Activated CD4-positive, CD25-positive, alpha-beta regulatory T cell (primary cell): ENCODE results near the gene POLE.
A peak's percentile ranks its signal among the peaks of the same experiment; 100 is the strongest.

Experiments
- DNase-seq, 4 experiments: peaks; one replicate each; lab custom pipeline; 2025; lab: John Stamatoyannopoulos, UW

The POLE gene, protein sequence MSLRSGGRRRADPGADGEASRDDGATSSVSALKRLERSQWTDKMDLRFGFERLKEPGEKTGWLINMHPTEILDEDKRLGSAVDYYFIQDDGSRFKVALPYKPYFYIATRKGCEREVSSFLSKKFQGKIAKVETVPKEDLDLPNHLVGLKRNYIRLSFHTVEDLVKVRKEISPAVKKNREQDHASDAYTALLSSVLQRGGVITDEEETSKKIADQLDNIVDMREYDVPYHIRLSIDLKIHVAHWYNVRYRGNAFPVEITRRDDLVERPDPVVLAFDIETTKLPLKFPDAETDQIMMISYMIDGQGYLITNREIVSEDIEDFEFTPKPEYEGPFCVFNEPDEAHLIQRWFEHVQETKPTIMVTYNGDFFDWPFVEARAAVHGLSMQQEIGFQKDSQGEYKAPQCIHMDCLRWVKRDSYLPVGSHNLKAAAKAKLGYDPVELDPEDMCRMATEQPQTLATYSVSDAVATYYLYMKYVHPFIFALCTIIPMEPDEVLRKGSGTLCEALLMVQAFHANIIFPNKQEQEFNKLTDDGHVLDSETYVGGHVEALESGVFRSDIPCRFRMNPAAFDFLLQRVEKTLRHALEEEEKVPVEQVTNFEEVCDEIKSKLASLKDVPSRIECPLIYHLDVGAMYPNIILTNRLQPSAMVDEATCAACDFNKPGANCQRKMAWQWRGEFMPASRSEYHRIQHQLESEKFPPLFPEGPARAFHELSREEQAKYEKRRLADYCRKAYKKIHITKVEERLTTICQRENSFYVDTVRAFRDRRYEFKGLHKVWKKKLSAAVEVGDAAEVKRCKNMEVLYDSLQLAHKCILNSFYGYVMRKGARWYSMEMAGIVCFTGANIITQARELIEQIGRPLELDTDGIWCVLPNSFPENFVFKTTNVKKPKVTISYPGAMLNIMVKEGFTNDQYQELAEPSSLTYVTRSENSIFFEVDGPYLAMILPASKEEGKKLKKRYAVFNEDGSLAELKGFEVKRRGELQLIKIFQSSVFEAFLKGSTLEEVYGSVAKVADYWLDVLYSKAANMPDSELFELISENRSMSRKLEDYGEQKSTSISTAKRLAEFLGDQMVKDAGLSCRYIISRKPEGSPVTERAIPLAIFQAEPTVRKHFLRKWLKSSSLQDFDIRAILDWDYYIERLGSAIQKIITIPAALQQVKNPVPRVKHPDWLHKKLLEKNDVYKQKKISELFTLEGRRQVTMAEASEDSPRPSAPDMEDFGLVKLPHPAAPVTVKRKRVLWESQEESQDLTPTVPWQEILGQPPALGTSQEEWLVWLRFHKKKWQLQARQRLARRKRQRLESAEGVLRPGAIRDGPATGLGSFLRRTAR (N-terminal part only)

DNA sequence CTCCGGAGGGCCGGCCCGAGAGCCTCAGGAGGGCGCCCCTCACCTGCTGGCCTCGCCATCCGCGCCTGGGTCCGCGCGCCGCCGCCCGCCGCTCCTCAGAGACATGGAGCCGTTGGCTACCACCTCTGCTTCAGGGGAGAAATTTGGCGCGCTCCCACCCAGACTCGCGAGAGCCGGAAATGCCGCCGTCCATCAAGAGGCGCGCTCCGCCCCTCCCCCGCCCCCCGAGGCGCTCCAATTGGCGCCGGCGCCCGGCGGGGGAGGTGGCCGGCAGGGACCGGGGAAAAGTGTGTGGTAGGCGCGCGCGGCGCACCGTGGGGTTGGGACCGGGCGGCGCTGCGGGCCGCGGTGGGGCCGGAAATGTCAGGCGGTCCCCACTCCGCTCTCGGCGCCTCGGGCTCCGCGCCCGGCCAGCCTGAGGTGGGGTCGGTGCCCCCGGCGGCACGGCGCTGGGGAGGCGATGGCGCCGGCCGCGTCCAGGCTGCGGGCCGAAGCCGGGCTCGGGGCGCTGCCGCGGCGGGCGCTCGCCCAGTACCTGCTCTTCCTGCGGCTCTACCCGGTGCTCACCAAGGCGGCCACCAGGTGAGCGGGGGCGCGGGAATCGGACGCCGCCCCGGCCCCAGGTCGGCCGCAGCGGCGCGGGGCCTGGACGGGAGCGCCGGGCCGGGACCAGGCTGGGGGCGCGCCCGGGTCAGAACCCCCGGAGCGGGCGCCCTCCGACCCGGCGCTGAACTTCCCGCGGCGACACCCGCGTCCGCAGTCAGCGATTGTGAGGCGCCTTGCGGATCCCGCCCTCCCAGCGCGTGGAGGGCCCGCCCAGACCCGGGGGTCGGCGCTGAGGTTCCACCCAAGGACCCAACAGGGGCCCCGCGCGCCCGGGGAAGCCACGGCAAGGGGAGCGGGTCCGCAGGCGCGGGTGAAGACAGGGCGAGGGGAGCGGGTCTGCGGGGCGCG is at the start of gene POLE, which contains the start of gene PXMP2:
TSS of gene POLE (minus strand) at position 132 of the 954 bp plus-strand sequence. CDS start at position 105, 27 bp downstream.
TSS of gene PXMP2 (plus strand) at position 377 of the 954 bp plus-strand sequence. CDS start at position 461, 84 bp downstream.
- DNase-seq, result peak; percentile 89 to 96 (median 92)

DNA sequence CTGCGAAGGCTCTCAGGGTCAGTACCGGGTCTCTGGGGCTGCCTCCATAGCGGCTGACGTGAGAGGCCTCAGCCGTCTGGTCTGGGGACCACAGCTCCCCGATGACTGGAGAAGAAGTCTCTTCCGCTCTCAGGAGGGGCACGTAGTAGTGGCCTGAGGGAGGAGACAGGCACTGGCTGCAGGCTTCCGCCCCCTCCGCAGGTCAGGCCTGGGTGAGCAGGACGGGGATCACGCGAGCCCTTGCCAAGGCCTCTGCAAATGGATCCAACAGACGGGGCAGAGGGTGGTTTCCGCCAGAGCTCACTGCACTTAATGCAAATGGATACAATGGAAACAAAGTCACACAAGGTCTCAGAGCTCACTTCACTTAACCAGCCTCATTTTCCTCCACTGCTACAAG is 49.8 kb upstream of the POLE start:
- DNase-seq, result no peak

DNA sequence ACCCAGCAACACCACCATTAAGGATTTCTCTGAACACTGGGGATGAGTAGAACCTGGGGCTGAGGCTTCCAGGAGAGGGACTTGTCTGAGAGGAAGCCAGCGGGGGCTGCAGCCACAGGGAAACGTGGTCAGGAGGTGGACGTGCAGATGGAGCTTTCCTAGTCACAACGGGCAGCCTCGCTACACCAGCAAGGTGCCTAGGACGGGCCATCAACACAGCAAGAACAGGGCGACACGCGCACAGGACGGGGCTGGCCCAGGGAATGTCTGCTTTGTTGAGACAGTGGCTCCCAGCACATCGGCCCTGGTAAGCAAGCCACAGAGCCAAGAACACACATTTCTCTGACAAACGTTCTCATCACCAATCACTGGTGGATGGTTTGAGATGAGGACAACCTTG is 49.2 kb upstream of the POLE start:
- no peak for DNase-seq

DNA sequence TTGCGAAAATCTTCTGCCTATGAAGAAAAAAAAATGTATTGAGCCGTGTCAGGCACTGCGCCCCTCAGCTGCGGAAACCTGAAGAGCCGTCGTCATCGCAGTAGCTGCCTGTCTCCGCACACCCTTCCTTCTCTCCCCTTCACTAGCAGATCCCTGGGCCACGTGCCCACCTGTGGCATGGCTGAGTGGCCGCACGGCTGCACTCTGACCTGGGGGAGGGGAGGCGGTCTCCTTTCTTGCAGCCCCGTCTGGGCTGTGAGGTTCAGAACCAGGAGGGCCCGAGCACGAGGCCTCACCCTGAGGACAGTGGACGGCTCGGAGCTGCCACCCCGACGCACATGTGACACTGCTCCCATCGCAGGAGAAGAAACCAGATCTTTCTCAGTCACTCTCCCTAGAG is 48.4 kb upstream of the POLE start:
- no peak for DNase-seq

DNA sequence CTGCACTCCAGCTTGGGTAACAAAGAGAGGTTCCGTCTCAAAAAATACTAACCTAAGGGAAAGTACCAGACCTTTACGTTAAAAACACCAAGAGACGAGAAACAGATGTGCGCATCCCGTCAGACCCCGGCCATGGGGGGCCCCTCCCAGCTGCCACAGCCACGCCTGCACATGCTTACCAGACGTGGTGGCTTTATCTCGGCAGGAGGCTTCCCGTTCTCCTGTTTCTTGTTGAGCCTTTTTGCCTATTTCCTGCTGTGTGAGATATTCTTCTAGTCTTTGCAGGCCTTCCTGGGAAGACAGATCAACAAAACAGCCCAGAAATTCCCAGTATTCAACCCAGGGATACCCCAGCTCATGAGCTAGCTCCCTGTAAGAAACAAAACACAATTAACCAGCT is 47.1 kb upstream of the POLE start:
- no peak for DNase-seq

DNA sequence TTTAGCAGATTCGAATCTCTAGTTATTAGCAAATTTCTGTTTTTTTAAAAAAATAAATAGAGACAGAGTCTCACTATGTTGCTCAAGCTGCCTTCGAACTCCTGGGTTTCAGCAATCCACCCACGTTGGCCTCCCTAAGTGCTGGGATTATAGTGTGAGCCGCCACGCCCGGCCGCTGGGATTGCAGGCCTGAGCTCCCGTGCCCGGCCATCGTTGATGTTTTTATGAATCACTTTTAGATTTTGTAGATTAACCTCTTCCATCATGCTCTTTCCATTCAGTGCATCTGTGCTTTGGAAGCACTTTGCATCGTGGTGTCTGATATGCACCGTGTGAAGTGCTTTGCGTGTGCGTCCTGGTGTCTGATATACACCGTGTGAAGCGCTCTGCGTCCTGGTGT is 44.4 kb upstream of the POLE start:
- DNase-seq, result no peak

DNA sequence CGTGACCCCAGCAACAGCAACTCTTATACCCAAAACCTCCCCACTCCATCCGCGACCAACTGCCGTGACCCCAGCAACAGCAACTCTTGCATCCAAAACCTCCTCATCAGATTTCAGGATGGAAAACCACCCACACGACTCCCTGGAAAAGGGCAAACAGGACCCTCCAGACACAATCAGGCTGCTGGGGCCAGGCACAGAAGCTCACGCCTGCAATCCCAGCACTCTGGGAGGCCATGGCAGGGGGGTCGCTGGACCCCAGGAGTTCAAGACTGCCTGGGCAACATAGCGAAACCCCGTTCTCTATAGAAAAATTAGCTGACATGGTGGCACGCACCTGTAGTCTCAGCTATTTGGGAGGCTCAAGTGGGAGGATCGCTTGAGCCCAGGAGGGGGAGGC is 43.2 kb upstream of the POLE start:
- DNase-seq, result no peak

DNA sequence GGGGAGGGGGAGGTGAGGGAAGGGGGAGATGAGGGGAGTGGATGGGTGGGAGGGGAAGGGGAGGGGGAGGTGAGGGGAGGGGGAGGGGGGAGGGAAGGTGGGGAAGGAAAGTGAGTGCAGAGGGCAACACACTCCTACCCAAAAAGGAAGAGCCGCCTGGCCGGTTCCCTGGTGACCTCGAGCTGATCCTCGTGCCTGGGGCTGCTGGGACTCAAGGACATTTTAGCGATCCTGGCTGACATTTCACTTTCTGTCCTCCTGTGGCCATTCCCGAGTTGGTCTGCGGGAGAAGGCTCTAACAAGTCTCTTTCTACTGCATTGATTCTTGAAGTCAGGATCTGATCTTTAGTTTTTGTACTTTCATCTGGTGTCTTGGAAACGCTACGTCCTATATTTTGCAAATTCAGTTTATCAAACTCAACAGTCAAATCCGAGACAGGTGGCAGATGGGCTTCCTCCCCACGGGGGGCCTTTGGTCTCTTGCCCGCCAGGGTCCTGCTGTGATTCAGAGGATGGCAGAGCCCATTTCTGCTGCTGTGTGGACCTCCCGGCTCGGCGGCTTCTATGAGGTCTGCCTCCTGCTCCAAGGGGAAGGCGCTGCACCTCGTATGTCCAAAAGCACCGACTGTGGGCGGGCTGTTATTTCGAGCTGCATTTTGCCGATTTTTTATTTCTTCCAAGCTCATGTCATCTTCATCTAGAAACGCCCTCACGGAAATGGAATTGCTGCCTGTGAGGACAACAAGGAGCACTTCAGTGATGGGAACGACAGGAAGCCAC is 42.6 kb upstream of the POLE start:
- DNase-seq, result no peak

DNA sequence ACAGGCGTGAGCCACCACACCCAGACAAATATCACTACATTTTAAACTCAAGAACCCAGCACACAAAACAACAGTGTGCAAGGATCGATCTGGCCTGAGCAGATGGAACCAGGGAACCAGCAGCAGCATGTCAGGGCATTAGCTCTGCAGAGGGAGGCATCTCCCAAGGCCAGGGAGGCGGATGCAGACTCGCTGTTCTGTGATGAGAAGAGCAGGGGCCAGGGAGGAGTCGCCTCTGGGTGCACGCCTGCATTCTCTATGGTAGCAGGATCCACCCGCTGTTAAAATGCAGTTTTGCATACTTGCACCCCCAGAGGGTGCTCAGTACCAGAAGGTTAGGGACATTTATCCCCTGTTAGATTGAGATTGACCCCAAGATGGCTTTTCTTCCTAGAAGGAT is 41.4 kb upstream of the POLE start:
- no peak for DNase-seq

DNA sequence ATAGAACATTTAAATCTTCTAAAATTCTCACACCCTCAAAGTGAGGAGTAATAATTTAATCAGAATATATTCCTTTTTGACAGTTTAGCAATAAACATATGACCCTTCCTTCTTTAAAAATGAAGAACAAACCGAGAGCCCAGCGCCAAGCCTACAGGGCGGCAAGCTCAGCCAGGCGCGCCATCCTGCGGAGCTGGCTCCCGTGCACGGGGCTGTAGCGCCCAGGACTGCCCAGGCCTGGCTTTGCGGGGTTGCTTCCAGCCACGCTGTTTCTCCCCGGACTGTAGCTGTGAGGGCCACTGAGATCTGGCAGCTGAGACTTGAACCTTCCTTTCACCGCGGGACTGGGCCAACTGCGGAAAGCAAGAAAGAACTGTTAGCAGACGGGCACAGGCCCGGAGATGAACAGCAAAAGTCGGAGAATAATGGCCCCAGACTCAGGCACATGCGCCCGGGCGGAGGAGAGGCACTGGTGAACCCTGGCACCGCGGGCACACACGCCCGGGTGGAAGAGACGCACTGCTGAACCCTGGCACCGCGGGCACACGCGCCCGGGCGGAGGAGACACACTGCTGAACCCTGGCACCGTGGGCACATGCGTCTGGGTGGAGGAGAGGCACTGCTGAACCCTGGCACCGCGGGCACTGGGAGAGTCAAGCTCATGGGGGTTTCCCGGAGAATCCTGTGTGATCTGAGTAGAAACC is 40.1 kb upstream of the POLE start:
- DNase-seq, result no peak

DNA sequence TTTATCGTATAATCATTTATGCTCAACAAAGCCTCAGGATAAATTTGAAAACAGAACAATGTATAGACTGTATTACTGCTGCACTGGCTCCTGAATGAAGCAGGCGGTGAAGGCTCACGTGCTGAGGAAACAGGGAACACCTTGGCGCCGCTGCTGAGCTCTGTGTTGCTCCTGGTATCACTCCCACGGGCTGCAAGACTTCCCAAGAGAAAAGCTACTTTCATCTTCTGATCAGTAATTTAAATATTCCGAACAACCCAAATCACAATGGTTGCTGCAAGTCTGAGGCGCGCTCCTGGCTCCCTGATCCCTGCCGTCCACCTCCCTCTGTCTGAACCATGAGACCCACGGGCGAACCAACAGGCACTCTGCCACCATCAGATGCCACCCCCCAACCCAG is 39.2 kb upstream of the POLE start:
- DNase-seq, result no peak

DNA sequence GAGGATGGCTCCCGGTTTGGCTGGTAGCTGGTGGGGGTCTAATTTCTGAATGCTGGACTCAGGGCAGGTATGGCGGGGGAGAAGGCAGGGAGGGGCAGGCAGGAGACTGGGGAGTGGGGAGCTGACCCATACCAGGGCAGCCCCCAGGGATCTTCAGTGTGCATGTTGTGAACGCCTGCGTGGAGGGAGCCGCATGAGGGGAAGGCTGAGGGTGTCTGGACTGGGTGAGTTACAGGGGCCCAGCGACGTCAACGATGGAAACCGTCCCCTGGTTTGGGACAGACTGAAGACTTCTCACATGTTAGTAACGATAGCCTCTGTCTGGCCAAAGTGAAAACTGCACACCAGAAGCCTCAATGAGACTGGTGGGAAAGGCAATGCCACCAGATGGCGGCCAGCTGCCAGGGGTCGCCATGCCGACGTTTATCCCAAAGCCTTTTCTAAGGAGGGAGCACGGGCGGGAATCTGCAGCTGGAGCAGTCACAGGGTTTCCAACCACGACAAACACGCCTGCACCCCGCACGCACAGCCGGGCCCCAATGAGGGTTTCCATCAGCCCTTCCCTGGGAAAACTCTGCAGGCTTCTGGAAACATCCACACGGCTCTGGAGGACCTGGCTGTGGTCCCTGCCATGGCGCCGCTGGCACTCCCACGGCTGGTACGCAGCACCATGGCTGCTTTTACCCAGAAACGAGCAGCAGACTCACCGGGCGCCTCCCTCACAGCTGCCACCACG is 37.5 kb upstream of the POLE start:
- no peak for DNase-seq

DNA sequence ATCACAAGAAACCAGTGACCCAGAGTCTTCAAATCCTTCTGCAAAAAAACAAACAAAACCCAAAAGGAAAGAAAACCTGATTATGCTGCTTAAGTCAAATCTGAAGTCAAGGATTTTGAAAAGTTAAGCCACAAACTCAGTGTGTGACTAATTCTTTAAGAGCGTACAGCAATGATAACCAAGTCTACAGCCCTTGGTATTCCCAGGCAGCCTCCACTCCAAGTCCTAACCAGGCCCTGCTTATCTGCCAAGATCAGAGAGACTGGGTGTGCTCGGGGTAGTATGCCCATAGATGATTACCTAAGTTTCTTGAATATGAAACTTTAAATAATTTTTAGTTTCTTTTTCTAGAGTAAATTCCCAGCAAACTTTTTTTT is 36.6 kb upstream of the POLE start:
- no peak for DNase-seq

DNA sequence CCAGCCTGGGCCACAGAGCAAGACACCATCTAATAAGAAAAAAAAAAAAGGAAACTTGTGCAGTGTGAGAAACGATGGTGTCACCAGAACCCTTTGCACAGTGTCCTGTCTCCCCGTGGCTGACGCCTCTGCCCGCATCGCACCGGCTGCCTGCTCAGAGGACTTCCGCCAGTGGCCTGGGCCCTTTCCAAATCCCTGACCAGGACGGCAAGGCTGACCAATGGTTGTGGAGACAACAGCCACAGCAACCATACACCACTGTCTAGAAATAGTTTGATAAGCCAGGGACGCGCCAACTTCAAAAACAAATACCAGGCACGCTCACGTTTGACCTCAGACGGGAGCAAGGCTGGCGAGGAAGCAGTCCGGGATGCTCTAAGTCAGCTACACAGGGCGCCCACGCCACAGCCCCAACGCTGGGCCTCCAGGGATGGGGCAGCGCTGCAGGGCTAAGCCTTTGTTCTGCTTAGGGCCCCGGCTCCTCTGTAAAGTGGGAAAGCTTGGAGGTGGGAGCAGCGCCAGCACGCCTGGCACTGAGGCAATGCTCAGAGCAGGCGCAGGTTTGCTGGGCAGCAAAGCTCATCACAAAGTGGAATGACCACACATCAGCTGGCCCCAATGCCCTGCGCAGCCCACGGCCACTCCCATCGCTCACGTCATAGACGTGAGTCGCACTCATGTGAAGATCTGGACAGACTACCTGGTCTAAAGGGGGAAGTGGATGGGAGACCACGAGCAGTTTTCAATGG is 36.0 kb upstream of the POLE start:
- no peak for DNase-seq

DNA sequence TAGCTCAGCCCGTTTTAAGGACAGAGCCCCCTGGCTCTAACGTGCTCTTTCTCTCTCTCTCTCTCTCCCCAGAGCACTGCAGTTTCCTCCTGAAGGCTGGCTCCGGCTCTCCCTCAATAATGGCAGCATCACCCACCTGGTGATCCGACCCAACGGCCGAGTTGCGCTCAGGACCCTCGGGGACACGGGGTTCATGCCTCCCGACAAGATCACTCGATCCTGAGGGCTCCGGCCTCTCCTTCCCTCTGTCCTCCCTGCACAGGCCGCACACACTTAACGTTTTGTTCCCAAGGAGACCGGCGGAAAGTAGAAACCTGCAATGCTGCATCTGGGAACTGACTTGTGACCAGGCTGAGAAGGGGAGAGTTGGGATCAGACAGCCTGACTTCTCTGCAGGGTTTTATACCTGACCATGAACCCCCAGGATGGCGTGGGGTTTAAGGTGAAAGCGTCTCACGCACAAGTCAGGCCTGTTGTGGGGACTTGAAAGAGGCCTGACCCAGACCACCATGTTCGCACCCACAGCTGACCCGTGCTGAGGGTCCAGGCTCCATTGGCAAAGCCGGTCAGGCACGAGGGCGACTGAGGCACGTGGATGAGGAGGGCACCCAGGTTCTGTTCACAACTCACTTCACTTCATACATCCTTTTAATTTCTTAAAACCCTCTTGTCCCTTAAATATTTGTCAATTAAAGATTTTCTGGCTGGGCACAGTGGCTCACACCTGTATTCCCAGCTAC is 33.6 kb upstream of the POLE start:
- no peak for DNase-seq

DNA sequence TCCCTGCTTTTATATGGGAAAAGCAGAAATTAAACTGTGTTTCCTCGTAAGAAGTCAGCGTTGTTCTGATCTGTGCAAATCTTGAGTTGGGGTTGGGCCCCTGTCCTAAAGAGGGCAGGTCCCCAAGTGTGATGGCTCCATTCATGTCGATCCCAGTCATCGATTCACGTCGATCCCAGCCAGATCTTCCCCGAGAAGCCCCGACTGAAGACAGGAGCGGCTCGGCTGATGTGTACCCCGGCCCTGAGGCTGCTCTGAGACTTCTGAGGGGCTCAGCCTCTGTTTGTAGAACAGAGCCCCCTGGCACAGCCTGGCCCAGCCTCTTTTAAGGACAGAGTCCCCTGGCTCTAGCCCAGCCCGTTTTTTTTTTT is 32.8 kb upstream of the POLE start:
- DNase-seq, result no peak

DNA sequence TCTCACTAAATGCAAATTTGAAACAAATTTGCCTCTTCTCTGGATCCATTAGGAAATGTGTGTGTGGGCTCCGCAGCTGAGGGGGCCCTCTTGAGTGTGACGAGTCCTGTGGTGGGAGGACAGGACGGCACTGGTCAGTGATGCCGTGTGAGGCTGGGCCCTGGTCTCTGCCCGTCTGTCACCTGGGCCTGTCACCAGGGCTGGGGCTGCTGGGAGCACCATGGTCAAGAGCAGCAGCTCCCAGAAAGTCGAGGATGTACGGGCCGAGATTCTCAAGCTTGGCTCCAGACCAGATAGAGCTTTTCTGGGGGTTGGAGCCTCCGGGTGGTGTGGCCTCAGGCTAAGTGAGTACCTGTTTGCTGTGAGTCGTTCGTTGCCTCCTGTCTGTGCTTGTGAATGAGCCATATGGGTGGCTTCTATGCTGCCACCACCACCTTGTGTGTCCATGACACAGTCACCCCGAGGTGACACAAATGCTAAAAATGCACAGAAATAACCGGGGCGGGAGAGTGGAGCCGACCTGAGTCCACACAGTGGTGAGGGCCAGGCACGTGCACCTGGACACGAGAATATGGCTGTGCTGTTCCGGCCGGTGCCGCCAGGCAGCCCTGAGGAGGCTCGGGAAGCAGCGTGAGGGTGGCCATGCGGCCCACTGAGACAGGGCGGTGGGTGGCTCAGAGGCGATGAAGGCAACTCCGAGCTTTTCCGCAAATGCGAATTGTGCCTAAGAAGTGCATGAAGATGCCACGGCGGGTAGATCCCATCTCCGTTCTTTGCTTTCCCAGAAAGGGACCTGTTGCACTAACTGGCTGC is 32.2 kb upstream of the POLE start:
- no peak for DNase-seq
